ENCODE measurements around the gene IFNAR1. TPM values are rescaled to one million over a fixed set of nuclear protein-coding genes. Genes with fewer than 3 reads are reported as not detected.

Gene IFNAR1
- total RNA-seq, 1 donor from 2014 or later, result 64.5 TPM

GRCh38 chr21:33402001-33402979, 77.5 kb downstream of the IFNAR1 start:
- peak overlapping the region; percentile 89 for H3K4me3 ChIP-seq
- H3K9me3 ChIP-seq, result no peaks in the 10 kb centered on the region
- DNase-seq, result peak; percentile 82
- no peaks in the 10 kb centered on the region for H3K27me3 ChIP-seq (ENCODE audit: low read depth)
- intact Hi-C loops (cut with DNase I), result no loop called here
- no peaks in the 10 kb centered on the region for H3K36me3 ChIP-seq
- ATAC-seq, result peak; percentile 64 to 70
- TF ChIP-seq CTCF (IDR thresholded peaks at IDR 0.05), result no peak
- H3K27ac ChIP-seq, result peak overlapping the region; percentile 96
- peaks cover 29% of the 10 kb centered on the region for H3K4me1 ChIP-seq

- no peak for TF ChIP-seq CTCF (IDR thresholded peaks at IDR 0.05)
- Histone ChIP-seq H3K4me3 (peak within 1 kb of the TSS; percentile 89), H3K4me1 (peaks cover 29% of the 10 kb centered on the region), H3K27ac (peak within 1 kb of the TSS; percentile 96), H3K36me3 (peaks cover 3% of the 10 kb centered on the region), H3K27me3 (ENCODE audit: low read depth) (no peaks in the 10 kb centered on the region), H3K9me3 (no peaks in the 10 kb centered on the region)
- peak; percentile 64 to 77 for ATAC-seq
- DNase-seq, result peak; percentile 68
- intact Hi-C loops (cut with DNase I), result no loop called here
These were observed 78.5 kb downstream of the IFNAR1 start, which contains the start of gene IFNGR2 for GRCh38 chr21:33403128-33403785. Gene IFNGR2, plus strand, starts transcription at chr21:33403413. Its CDS starts 131 bp downstream, at chr21:33403544.

GRCh38 chr21:33403786-33404585, 79.2 kb downstream of the IFNAR1 start:
- Histone ChIP-seq H3K4me3 (peak overlapping the region; percentile 89), H3K36me3 (peaks cover 5% of the 10 kb centered on the region), H3K9me3 (no peaks in the 10 kb centered on the region), H3K4me1 (peaks cover 29% of the 10 kb centered on the region), H3K27ac (peak overlapping the region; percentile 96), H3K27me3 (ENCODE audit: low read depth) (no peaks in the 10 kb centered on the region)
- DNase-seq (peak; percentile 75), ATAC-seq (peak; percentile 61 to 65)
- intact Hi-C loops (cut with DNase I), result no loop called here
- TF ChIP-seq CTCF (IDR thresholded peaks at IDR 0.05), result no peak

GRCh38 chr21:33406493-33406892, 81.7 kb downstream of the IFNAR1 start:
- peak overlapping the region; percentile 11 for H3K27ac ChIP-seq
- peaks cover 35% of the 10 kb centered on the region for H3K4me1 ChIP-seq
- H3K36me3 ChIP-seq, result peaks cover 15% of the 10 kb centered on the region
- H3K4me3 ChIP-seq, result no peak overlapping the region
- TF ChIP-seq CTCF (IDR thresholded peaks at IDR 0.05), result no peak
- no peaks in the 10 kb centered on the region for H3K27me3 ChIP-seq (ENCODE audit: low read depth)
- no peaks in the 10 kb centered on the region for H3K9me3 ChIP-seq
- DNase-seq, result no peak
- no peak for ATAC-seq
- intact Hi-C loops (cut with DNase I), result no loop called here

Other genes starting within 250 kb of the IFNAR1 start
- 34.5 TPM for gene IFNAR2, start 95.0 kb upstream of the IFNAR1 start, total RNA-seq
- 49.1 TPM for gene IL10RB, start 58.6 kb upstream of the IFNAR1 start, total RNA-seq
- gene IFNGR2, start 78.4 kb downstream of the IFNAR1 start, total RNA-seq, result 83.5 TPM
- gene TMEM50B, start 155.0 kb downstream of the IFNAR1 start, total RNA-seq, result 59.6 TPM
- 2.1 TPM for gene DNAJC28, start 166.7 kb downstream of the IFNAR1 start, total RNA-seq
- gene GART, start 217.1 kb downstream of the IFNAR1 start, total RNA-seq, result 53.8 TPM
- 322 TPM for gene SON, start 218.1 kb downstream of the IFNAR1 start, total RNA-seq

Data from lower lobe of right lung (tissue), 2 donors.